ENCODE results near the gene ZNF180. TPM values are rescaled to one million over a fixed set of nuclear protein-coding genes. Genes with fewer than 3 reads are reported as not detected.

The ZNF180 gene
- total and polyA plus RNA-seq, 2 donors (not counting 3 experiments of a cell fraction or from before 2014, with no cell fraction given) = 2.1 to 8.6 TPM

GRCh38 chr19:44499559-44499958 is 763 bp downstream of the ZNF180 start:
- Histone ChIP-seq H3K36me3 (ENCODE audit: control insufficient read depth in 2 of 2, extremely low read depth in 1 of 2, insufficient read depth in 2 of 2, low read length in 2 of 2) (peaks cover 0 to 10% of the 10 kb centered on the region in 2 experiments), H2AFZ (ENCODE audit: low read depth, low read length) (peak overlapping the region; percentile 96), H3K4me1 (ENCODE audit: control insufficient read depth, extremely low read depth, insufficient read depth, low read length) (peaks cover 11% of the 10 kb centered on the region), H3K4me2 (ENCODE audit: insufficient read depth, low read length) (peak overlapping the region; percentile 93), H3K79me2 (ENCODE audit: control insufficient read depth, insufficient read depth, low read length) (peaks cover 29% of the 10 kb centered on the region), H3K9ac (replicated peaks; ENCODE audit: extremely low read depth, insufficient read depth, low read length) (peak overlapping the region; percentile 83), H3K27ac (ENCODE audit: insufficient read depth, low read depth, low read length) (no peak overlapping the region), H3K4me3 (replicated peaks in 1 of 3; ENCODE audit: insufficient read depth in 1 of 3, low read depth in 1 of 3, low read length in 3 of 3) (peak overlapping the region; percentile 75 to 88 (median 77)), H3K27me3 (ENCODE audit: control insufficient read depth in 2 of 2, insufficient read depth in 2 of 2, low read length in 2 of 2) (no peaks in the 10 kb centered on the region), H4K20me1 (replicated peaks; ENCODE audit: control insufficient read depth, extremely low read depth, insufficient read depth, low read length) (no peaks in the 10 kb centered on the region), H3K9me1 (replicated peaks; ENCODE audit: control insufficient read depth, extremely low read depth, insufficient read depth, low read length) (no peaks in the 10 kb centered on the region), H3K9me3 (replicated peaks; ENCODE audit: control insufficient read depth, insufficient read depth, low read length) (no peaks in the 10 kb centered on the region)
- TF ChIP-seq EZH2 (IDR thresholded peaks at IDR 0.05; ENCODE audit: borderline replicate concordance, low read depth, low read length, severe bottlenecking) (no peak), POLR2AphosphoS5 (IDR thresholded peaks at IDR 0.05; ENCODE audit: insufficient read depth, low read depth, low read length) (no peak), FOS (IDR thresholded peaks at IDR 0.05; ENCODE audit: borderline replicate concordance, insufficient read depth, low read length) (no peak), JUN (IDR thresholded peaks at IDR 0.05; ENCODE audit: borderline replicate concordance, insufficient read depth, insufficient read length, low read depth) (no peak), MYC (IDR thresholded peaks at IDR 0.05; ENCODE audit: low read depth, low read length) (no peak), GATA2 (IDR thresholded peaks at IDR 0.05; ENCODE audit: insufficient read depth, insufficient read length, low read depth, low read length) (no peak), CTCF (IDR thresholded peaks at IDR 0.05; ENCODE audit: extremely low read depth in 1 of 2, insufficient read depth in 1 of 2, low read depth in 1 of 2, low read length in 2 of 2) (no peak), POLR2A (IDR thresholded peaks at IDR 0.05; ENCODE audit: low read depth, low read length) (no peak), MAX (IDR thresholded peaks at IDR 0.05; ENCODE audit: insufficient read depth, insufficient read length) (no peak)
- ChIA-PET POLR2A (interaction anchor here (0.8 kb wide), 1 partner anchor 334 kb away, joined by 3 read pairs; the partner anchor contains the start of gene ZNF226), CTCF (interaction anchor here (1.4 kb wide), 1 partner anchor 31 kb away, joined by 4 read pairs; no protein-coding TSS in a partner anchor)
- TSS peak; percentile 68 for BruUV-seq (replicated peaks)
- FAIRE-seq (no peak), DNase-seq (ENCODE audit: low read depth, low spot score) (no peak)
- intact Hi-C loops (cut with micrococcal nuclease) (no loop called here), dilution Hi-C loops (cut with MboI; ENCODE audit: extremely low pct_ligation_motif_present, low sequenced_read_pairs) (no loop called here)

Data from endothelial cell of umbilical vein (primary cell).